GM21390 (cell line): ENCODE data around the gene GOLPH3L.
"Not testable (repeated sequence)": the region's sequence is repeated elsewhere in the genome, so short reads cannot be mapped to it uniquely, and the experiment has no call there.

Experiments
- ATAC-seq: cut with Tn5 transposase; IDR thresholded peaks from one replicate; pipeline ENCODE4 v1.9.1; 2021; ENCODE audit not compliant: unreplicated experiment

Gene GOLPH3L

DNA sequence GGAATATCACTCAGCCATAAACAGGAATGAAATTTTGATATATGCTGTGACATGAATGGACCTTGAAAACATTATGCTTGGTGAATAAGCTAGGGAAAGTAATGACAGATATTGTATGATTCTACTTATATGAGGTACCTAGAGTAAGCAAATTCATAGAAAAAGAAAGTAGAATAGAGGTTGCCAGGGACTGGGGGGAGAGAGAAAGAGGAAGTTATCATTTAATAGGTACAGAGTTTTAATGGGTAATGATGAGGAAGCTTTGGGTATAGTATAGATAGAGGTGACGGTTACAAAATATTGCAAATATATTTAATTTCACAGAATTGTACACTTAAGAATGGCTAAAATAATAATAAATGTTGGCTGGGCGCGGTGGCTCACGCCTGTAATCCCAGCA, 36.4 kb downstream of the GOLPH3L start:
- no peak for ATAC-seq

DNA sequence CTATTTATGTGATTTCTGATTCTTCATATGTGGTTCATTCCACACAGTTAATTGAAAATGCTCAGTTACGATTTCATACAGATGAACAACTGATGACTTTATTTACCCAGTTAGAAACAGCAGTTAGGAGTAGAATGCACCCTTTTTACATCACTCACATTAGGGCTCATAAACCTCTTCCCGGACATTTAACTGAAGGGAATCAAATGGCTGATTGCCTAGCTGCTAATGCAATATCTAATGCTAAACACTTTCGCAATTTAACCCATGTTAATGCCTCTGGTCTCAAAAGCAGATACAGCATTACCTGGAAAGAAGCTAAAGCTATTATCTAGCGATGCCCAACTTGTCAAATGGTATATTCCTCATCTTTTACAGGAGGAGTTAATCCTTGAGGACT, 39.9 kb downstream of the GOLPH3L start:
- ATAC-seq = not testable (repeated sequence)

DNA sequence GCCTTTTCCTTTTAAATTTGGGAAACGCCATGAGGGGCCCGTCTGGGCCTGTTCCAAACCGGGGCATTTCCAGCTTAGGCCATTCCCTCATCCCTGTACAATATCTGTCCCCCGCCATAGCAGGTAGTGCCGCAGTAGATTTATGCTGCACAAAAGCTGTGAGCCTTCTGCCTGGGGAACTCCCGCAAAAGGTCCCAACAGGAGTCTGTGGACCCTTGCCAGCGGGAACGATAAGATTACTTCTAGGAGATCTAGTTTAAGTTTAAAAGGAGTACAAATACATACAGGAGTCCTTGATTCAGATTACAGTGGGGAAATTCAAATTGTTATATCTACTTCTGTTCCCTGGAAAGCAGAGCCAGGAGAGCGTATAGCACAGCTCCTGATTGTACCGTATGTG, 42.3 kb downstream of the GOLPH3L start:
- ATAC-seq = not testable (repeated sequence)

DNA sequence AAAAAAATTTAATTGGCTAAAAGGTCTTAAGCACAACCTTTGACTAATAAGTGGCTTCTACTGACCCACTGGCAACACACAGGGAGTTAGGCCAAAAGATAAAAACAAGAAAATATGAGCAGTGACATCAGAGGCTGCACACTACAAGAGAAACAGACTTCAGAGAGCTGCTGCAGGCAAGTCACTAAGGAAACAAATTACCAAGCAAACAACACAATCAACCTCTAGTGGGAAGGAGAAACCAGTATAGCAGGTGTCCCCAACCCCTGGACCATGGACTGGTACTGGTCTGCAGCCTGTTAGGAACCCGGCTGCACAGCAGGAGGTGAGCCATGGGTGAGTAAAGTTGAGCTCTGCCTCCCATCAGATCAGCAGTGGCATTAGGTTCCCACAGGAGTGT, 46.8 kb downstream of the GOLPH3L start:
- no peak for ATAC-seq

DNA sequence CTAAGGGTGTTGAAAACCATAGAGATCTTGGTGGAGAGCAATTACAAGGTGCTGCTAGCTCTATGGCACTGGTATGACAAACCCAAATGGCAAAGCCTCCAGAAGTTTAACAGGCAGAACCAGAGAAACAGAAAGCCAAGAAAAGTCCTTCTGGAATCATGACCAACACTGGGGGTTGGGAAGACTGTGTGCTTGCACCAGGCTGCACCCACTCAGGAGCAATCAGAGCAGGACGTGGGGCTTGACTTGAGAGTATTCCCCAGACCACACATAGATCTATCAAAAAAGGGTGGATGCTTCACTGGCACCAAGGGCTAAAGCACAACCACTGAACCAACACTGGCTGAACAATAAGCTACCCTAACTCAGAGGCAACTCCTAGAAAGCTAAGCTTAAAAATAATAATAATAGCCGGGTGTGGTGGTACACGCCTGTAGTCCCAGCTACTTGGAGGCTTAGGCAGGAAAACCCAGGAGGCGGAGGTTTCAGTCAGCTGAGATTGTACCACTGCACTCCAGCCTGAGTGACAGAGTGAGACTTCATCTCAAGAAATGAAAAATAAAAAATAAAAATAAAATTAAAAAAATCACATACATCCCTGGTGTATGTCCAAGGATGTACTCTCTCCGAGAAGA, 47.4 kb downstream of the GOLPH3L start:
- no peak for ATAC-seq

DNA sequence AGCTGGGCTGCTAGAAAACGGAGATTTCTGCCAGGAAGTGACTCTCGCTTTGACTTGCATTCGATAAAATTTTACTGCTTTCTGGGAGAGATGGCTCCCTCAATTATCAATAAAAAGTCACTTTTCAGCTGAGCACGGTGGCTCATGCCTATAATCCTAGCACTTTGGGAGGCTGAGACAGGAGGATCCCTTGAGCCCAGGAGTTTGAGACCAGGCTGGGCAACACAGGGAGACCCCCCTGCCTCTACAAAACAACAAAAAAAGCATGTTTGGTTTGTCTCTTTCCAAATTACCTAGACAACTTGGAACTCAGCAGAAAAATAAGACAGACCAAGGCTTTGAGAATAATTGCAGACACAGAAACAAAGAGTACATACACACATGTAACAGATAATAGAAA, 54.7 kb downstream of the GOLPH3L start:
- ATAC-seq = no peak

DNA sequence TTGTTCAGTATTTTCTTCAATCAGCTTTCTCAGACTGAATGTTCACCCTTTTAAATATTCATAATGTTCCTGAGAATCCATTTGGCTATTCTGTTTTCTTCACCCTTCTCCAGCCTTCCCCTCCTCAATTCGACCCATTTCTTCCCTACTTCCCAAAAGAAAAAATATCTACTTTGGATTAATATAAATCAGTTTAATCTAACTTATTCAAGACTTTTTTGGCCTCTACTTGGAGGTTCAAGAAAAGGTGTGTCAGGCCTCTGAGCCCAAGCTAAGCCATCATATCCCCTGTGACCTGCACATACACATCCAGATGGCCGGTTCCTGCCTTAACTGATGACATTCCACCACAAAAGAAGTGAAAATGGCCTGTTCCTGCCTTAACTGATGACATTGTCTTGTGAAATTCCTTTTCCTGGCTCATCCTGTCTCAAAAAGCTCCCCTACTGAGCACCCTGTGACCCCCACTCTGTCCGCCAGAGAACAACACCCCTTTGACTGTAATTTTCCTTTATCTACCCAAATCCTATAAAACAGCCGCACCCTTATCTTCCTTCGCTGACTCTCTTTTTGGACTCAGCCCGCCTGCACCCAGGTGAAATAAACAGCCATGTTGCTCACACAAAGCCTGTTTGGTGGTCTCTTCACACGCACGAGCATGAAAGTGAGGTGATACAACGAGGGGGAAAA, 55.7 kb downstream of the GOLPH3L start:
- not testable (repeated sequence) for ATAC-seq

DNA sequence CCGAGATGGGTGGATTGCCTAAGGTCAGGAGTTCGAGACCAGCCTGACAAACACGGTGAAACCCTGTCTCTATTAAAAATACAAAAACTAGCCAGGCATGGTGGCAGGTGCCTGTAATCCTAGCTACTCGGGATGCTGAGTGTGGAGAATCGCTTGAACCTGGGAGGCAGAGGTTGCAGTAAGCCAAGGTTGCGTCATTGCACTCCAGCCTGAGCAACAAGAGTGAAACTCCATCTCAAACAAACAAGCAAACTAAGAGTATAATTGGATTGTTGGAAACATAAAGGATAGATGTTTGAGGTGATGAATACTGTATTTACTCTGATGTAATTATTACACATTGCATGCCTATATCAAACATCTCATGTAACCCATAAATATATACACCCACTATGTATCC, 58.5 kb downstream of the GOLPH3L start:
- not testable (repeated sequence) for ATAC-seq

DNA sequence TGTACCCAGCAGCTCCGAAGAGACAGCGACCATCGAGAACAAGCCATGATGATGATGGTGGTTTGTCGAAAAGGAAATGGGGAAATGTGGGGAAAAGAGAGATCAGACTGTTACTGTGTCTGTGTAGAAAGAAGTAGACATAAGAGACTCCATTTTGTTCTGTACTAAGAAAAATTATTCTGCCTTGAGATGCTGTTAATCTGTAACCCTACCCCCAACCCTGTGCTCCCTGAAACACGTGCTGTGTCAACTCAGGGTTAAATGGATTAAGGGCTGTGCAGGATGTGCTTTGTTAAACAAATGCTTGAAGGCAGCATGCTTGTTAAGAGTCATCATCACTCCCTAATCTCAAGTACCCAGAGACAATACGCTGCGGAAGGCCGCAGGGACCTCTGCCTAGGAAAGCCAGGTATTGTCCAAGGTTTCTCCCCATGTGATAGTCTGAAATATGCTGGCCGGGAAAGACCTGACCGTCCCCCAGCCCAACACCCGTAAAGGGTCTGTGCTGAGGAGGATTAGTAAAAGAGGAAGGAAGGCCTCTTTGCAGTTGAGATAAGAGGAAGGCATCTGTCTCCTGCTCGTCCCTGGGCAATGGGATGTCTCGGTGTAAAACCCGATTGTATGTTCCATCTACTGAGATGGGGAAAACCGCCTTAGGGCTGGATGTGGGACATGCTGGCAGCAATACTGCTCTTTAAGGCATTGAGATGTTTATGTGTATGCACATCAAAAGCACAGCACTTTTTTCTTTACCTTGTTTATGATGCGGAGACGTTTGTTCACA, 61.9 kb downstream of the GOLPH3L start:
- ATAC-seq = not testable (repeated sequence)

DNA sequence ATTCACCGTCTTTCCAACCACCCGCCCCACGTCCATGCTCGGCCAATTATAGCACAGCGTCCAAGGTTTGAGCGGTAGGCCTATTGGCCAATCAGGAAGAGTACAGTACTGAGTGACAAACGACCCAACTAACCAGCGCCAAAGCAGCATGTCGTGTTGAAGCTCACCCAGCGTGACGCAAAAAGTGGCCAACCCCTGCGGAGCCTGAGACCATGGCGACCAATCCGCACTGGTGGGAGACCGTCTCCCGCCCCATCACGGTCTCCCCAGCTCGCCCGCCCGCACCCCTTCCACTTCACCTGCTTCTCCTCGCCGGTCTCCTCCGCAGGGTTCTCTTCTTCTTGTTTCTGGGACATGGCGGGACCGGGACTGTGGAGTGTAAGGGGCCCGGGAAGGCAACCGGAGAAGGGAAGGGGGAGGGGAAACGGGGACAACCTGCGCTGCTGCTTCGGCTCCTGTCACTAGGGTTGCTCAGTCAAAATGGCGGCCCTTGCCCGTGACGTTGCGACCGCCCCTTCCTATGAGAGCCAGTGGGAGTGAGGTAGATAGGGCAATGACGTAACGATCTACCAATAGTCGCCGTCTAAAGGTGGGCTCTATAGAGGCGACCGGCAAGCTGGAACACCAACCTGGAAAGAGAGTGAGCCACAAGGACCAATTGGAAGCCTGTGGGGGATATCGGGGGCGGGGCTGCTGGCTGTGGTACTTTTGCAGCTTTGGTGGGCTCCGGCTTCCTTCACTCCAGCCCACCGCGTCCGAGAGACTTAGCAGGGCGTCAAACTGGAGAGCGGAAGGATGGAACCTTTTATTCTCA, 67.6 kb downstream of the GOLPH3L start, which contains the start of gene ENSA:
ENSA (minus strand) TSS at position 498 of the 814 bp plus-strand sequence; CDS start at position 356, 142 bp downstream.
- ATAC-seq = peak; percentile 93

DNA sequence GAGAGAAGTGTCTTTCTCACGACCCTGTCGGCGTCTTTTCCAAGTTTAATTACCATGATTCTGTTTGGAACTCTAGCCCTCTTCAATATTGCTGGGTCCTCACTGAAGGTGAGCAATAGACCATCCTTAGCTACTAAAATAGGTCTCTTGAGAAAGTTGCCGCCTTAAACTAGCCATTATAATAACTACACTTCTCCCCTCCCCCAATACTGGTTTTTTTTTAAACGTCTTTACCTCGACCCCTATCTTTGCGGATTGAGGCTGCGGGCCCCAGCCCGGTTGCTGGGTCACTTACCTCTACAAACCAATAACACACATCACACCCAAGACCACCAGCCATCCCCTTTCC, 68.2 kb downstream of the GOLPH3L start:
- no peak for ATAC-seq

DNA sequence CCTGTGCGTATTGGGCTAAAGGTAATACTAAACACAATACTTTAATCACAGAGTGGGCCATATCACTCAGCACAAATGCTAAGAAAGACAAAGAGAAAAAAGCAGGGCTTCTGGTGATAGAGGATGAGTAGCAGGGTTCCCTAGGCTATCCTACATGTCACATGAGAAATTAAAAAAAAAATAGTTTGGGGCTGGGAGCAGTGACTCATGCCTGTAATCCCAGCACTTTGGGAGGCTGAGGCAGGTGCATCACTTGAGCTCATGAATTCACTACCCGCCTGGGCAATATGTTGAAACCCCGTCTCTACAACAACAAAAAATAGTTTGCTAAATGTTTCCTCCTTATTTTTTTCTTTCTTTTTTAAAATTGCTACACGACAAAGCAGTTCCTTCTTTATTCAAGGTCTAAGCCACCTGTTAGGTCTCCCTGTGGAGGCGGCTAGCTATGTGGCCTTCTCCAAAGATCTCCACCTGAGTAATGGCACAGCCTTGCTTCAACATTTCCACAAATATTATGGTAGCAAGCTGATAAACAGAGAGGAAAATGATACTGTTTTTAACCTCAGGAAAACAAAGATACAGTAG, 69.0 kb downstream of the GOLPH3L start:
- no peak for ATAC-seq

DNA sequence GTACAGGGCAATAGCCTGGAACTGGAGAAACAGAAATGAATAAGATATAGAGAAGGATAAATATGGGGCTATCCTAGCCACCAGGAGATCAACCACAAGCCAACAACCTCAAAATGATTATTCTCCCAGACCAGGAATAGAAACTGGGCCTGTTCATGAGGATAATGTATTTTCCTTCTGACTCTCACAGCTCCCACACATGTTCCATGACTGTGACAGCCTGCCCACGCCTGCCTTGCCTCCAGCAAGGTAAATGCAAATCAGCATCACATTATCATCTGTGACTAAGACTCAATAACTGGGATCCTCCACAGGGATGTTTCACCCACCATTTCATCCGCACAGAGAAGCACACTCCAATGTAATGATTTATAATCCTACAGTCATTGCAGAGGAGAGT, 70.8 kb downstream of the GOLPH3L start:
- no peak for ATAC-seq

DNA sequence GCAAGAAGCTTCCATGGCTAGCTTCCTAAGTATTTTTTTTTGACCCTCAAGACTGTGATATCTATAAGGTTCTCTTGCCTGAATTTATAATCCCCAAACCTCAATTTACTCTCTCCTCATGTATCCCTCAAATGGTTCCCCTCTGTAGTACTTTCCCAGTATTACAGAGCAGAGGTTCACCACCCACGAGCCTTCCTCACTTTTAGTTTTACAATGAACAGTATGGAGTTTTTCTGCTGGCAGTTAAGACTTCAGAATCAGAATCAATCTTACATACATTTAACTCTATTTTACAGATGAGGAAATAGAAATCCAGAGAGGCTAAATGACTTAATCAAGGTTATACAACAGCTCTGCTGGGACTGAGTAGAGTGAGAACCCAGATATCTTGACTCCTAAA, 72.4 kb downstream of the GOLPH3L start:
- ATAC-seq = not testable (repeated sequence)

DNA sequence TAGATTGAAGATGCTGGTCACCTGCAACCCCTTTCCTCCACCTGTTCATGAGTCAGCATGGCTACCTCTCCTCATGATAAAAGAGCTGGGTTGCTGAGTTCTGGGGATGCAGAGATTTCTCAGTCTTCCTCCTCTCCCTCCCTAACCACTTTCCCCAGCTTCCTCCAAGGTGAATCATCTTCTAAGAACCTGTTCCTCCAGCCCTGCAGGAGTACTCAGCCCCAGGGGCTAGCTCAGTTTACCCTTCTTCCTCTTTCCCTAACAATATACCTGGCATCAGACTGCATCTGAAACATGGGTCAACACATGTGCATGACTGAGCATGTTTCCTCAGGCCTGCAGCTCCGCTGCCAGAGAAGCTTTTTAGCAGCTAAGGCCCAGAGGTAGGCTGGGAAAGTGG, 72.8 kb downstream of the GOLPH3L start:
- not testable (repeated sequence) for ATAC-seq

DNA sequence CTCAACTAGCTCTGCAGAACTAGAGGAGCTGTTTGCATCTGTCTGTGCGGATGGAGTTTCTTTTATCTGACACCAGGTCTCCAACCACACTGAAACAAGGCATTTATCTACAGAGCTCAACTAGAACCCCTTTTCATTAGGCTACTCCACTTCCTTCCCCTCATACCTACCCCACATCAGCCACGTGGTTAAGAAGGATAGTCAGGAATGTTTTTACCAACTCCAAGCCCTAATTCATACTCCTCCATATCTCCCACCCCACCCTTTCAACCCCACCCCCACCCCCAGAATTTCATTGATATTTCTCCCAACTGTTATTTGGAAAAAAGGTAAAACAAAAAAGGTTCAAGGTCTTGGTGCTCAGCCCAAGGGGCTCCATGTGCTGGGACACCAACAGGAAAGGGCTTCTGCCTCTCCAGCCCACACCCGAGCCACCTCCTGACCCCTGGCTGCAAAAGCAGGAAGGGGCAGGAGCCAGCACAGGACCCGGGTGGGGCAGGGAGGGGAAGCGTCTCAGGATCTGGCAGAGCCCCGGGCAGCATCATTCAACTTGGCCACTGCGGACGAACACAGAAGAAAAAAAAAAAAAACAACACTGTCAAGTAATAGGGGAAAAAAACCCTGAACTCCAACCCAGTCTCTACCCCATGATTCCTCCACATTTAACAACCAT, 74.5 kb downstream of the GOLPH3L start:
- ATAC-seq = no peak

DNA sequence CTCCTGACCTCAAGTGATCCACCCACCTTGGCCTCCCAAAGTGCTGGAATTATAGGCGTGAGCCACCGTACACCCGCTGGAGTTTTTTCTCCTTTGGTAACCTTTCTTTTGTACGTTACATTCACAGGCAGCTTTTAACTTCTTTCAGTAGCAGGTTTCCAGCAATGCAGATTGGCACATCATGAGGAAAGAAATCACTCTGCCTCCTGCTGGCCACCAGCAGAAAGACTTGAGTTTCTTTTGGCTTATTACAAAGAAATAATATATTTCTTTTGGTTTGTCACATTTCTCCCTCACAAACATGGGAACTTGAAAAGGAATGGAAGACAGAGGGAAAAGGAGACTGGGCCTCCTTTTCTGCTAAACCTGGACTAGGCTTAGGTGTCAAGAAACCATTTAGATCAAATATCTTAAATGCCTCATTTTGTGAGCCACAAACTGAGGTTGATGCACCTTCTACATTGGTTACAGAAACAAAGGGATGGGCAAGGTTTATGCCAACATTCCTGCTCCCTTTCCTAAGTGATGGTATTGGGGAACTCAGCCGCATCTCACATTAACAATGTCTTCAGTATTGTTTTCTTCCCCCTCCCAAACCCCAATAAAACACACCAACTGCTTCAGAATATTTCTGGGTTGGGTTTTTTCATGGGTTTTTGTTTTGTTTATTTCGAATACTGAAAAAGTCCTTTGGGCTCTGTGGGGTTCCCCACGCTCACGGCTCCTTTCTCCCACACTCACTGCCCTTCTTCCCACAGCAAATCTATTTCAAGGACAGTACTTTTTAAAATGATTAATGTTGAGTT, 75.3 kb downstream of the GOLPH3L start:
- ATAC-seq = no peak

DNA sequence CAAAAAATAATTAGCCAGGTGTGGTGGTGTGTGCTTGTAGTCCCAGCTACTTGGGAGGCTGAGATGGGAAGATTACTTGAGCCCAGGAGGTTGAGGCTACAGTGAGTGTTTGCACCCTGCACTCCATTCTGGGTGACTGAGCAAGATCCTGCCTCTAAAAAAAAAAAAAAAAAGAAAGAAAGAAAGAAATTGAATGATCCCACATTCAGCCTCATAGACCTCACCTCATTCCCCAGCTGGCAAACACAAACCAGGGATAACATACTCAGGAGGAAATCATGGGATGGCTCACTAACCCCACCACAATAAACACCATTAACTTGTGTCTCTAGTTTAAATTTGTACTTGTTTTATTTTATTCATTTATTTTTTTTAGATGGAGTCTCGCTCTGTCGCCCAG, 76.0 kb downstream of the GOLPH3L start:
- no peak for ATAC-seq
